ENCODE data around the gene NHS.

Gene NHS

DNA sequence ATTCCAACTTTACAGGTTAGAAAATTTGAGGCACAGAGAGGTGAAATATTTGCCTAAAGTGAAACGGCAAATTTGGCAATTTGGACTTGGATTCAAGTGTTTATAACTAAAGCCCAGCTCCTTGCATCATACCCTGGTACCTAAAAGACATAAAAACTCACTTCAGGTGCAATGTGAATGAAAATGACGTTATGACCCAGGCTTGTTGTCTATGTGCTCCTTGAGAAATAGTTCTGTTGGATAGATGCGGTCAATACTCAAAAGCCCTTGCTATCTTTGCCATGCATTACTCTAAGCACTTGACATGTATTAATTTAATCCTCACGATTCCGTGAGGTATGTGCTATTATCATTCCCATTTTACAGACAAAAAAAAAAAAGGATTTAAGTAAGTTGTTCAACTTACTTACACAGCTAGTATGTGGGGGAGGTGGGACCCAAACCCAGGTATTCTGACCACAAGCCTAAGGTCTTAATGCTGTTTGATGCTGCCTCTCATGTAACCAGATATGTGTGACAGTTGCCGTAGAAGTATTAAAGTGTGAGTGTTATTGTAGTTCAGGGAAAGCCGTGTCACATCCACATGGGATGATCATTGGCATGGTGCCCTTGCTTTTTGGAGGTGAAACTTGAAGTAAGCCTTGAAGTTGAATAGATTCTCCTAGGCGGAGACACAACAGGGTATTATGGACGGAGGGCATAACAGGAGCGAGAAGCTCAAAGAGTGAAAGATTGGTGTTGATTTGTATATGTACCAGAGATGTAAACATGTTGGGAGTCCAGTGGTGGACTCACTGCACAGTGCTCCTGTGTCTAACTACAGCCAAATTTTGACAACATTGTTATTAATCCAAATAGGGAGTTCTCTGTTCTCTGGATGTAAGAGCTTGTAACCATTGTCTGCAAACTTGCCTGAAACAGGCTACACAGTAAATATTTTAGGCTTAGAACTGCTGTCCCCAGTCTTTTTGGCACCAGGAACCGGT lies 365.4 kb downstream of the NHS start:
- no peak for FAIRE-seq

DNA sequence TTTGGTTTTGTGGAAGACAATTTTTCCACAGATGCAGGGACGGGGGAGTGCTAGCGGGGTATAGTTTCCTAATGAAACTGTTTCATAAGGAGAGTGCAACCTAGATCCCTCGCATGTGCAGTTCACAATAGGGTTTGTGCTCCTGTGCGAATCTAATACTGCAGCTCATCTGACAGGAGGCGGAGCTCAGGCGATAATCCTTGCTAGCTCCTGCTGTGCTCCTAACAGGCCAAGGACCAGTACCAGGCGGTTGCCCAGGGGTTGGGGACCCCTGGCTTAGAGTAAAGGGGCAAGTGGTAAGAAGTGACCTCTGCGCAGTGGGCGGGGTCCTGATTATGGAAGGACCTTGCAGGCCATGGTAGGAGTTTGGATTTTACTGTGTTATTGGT lies 366.1 kb downstream of the NHS start:
- no peak for FAIRE-seq

DNA sequence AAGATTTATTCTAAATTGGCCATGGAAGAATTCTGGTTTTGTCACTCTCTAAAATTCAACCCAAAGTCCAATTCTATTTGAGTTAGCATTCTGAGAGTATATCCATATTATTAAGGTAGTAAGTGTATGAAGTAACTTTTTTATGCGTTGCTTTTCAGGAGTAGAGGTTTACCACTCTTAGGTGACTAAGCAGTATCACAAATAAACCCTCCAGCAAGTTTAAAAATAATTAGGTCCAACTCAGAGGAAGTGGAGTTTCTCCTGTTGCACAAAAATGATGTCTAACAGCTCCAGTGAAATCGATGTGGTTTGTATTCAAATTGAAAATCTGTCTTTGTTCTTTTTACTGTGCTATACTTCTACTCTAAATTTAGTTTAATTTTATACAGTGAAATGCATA lies 368.9 kb downstream of the NHS start:
- FAIRE-seq = no peak

DNA sequence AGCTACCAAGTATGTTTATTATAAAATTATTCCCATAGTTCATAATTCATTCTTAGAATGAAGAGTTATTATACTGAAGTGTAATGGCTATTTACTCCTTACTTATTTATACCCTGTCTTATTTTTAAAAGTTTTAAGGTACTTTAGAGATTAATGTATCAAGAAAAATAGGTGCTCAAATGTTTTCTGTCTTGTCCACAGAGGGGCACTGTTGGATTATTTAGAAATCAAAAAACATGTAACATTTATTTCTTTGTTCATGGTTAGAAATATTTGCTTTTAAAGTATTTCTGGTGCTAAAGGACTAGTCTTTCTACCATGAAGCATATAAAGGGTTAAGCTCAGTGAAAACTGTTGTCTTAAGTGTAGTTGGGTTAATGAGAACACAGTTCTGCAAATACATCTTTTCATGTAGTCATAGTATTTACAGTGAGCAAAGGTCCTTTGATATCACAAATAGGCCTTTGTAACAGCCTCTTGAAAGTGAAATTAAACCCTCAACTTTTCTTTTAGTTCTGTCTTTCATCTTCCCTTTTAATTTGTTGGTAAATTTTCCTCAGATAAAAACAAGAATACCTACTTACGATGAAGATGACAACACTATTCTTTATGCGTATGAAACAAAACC lies 370.0 kb downstream of the NHS start:
- FAIRE-seq = peak; percentile 77

DNA sequence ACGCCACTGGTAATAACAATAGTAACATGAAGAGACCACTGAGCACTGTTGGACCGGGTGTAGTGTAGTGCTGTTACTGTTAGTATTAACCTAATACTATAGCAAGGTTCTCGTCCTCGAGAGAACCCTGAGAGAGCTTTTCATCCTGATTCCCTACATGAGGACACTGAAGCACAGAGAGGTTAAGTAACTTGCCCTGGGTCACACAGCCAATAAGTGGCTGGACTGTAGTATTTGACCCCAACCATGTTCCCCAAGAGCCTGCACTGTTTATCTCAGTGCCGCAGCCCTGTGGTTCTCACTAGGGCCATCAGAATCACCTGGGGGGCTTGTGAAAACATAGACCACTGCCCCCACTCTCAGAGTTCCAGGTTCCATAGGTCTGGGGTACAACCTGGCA lies 372.7 kb downstream of the NHS start:
- FAIRE-seq = no peak

DNA sequence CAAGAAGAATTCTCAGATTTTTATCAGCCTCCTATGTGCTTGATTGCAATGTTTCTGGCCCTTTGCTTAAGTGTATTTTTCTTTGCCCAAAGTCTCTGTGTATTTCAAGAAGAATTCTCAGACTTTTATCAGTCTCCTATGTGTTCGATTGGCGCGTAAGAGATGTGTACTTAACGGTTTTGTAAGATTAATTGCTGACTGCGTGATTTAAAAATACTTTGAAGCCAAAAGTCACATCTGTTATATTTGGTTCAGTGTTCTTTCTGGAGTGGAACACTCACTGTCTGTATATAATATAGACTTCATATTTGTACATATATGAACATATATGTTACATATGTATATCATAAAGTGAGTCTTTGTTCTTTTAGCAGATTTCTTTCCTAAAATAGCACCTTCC lies 373.7 kb downstream of the NHS start:
- FAIRE-seq = no peak

DNA sequence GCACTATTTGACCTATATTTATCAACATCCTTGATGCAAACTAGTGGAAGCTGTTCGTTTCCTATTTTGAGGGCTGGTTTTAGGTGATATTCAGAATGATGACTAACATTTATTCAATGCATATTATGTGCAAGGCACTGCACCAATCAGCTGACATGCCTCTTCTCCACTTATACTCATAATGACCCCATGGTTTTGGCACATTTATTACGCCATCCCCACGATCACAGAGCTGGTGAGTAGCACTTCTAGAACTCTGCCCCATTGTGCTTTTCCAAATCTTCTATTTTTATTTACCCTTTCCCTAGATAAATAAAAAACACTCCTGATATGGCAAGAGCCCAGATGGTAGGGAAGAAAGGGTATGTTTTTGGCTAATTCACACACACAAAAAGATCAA lies 375.4 kb downstream of the NHS start:
- FAIRE-seq = no peak

DNA sequence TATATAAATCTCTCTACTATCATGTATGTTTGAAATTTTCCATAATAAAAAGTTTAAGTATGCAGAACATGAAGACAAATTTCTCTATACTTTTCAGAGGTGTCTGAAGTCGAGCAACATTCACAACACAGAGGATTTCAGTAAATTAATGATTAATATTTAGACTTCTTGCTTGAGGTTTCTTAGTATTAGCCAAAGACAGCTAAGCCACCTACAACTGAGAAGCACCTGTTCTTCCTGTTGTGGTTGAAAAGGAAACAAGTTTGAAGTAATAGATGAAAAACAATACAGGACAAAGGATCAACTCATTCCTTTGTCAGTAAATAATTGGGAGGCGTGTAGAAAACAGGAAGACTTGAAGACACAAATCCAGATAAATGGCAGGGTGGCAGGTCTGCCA lies 383.4 kb downstream of the NHS start:
- FAIRE-seq = no peak

DNA sequence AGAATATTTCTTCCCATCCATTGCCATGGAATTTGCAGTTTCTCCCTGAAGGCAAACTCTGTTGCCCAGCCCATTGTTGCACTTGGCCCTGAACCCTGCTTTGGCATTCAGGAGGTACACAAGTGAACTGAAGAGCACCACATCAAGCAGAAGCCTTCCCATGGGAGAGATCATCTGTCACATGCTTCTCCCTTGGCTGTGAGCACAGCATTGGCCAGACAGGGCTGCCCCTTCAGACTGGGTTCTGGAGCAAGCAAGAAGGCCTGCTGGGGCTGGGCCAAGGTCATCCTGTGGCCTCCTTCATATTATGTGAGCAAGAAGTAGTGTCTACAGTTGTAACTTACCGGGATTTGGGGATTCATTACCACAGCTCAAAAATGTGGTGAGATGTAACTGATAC lies 385.0 kb downstream of the NHS start:
- FAIRE-seq = no peak

DNA sequence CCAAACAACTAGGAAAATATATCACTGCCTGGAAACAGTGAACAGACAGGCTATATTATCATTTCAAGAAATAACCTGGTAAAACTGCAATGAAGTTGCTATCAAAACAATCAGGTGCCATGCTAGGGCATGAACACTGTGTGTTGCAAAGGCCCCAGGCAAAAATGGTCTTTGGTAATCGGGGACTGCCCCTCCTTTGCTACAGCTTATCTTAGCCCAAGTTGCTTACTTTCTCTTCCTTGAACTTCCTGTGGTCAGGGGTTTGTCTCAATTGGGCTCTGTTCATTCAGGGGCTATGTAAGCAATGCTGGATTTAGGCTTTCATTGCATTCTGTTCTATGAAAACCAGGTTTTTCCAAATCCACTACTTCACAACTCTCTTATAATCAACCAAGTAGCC lies 392.7 kb downstream of the NHS start:
- FAIRE-seq = no peak

DNA sequence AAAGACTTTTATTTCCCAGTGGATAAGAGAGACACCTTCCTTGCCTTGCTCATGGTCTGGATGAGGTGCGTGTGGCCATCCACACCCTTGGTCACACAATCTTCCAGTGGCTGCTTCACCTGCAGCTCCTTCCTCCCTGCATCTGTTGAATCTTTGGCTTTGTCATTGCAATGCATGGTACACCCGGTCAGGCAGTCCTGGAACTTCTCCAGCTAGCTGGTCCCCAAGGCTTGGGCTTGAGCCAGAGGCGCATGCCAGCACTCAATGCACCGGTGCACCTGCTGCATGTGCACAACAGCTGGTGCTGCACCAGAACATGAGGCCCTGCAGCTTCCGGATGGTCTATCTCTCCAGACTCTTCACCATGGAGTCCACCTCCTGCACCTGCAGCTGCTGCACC lies 394.0 kb downstream of the NHS start:
- FAIRE-seq = no peak

DNA sequence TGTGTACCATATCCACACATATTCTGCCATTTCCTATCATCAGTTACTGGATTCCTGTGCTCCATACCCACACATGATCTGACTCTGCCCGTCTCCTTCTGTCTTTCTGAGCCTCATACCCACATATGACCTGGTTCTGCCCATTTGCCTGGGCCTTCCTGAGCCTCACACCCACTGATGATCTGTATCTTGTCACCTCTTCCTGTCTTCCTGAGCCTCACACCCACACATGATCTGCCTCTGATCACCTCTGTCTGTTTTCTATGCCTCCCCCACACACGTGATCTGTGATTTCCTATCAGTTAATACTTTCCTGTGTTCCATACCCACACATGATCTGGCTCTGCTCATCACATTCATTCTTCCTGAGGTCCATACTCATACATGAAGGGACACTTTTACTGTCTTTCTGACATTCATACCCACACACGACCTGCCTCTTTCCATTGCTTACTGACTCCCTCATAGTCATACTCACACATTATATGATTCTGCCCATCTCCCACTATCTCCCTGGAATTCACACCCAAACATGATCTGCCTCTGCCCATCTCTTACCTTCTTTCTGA lies 394.8 kb downstream of the NHS start:
- no peak for FAIRE-seq

DNA sequence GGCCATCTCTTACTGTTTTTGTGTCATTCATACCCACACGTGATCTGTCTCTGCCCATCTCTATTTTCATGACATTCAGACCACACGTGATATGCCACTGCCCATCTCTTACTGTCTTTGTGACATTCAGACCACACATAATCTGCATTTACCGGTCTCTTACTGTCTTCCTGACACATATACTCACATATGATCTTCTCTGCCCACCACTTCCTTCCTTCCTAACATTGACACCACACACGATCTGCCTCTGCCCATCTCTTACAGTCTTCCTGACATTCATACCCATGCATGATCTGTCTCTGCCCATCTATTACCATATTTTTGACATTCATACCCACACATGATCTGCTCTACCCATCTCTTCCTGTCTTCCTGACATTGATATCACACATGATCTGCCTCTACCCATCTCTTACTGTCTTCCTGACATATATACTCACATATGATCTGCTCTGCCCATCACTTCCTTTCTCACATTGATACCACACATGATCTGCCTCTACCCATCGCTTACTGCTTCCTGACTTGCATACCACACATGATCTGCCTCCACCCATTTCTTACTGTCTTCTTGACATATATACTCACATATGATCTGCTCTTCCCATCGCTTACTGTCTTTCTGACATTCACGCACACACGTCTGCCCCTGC lies 398.3 kb downstream of the NHS start:
- FAIRE-seq = no peak

DNA sequence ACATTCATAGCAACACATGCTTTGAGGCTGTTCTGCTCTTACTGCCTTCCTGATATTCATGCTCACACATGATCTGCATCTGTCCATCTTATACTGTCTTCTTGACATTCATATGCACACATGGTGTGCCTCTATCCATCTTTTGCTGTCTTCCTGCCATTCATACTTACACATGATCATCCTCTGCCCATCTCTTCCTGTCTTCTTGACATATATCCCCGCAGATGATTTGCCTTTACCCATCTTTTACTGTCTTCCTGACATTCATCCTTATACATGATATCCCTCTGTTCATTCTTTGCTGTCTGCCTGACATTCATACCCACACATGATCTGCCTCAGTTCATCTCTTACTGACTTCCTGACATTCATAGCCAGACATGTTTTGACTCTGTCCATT lies 399.1 kb downstream of the NHS start:
- FAIRE-seq = no peak

DNA sequence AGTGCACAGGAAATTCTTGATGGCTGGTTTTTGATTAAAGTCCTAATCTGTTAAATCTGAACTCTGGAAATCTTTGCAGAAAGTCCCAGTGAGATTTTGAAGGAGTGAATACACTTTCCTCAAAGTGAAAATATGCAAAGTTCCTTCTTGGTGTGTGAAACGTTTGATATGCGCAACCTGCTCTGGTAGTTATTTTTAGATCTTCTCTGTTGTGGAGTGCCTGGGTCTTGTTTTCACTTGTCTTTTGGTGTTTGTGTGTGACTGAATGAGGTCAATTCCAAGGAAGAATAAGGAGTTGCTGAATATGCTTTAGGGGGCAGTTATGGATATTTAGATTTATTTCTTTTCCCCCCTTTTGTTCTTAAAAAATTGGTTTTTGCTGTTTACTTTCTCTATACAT lies 404.0 kb downstream of the NHS start:
- no peak for FAIRE-seq

DNA sequence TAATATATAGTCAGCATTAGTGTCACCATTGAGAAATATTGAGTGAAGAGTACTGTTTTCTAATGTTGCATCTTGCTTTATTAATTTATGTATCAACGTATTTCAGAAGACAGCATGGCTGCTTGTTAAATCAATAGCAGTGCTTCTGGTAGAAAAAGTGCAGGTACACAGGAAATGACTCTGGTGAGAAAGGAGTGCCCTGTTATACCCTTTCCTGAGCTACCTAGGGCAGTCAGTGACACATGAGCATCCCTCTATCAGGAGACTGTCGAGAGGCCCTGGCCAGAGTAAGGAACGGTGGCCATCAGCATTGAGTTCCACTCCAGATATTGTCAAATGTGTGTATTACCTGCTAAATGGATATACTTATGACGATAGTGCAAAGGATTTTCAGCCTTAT lies 404.4 kb downstream of the NHS start:
- no peak for FAIRE-seq

Data from TTC549 (cell line).